Measurements from ENCODE around the gene MYO1H. TPM values are rescaled to one million over a fixed set of nuclear protein-coding genes. Genes with fewer than 3 reads are reported as not detected.
A peak's percentile ranks its signal among the peaks of the same experiment; 100 is the strongest.

The MYO1H gene
- total and polyA plus RNA-seq, 2 of the 13 experiments (the other 11 are each of a cell fraction or from before 2014, with no cell fraction given): not detected

DNA sequence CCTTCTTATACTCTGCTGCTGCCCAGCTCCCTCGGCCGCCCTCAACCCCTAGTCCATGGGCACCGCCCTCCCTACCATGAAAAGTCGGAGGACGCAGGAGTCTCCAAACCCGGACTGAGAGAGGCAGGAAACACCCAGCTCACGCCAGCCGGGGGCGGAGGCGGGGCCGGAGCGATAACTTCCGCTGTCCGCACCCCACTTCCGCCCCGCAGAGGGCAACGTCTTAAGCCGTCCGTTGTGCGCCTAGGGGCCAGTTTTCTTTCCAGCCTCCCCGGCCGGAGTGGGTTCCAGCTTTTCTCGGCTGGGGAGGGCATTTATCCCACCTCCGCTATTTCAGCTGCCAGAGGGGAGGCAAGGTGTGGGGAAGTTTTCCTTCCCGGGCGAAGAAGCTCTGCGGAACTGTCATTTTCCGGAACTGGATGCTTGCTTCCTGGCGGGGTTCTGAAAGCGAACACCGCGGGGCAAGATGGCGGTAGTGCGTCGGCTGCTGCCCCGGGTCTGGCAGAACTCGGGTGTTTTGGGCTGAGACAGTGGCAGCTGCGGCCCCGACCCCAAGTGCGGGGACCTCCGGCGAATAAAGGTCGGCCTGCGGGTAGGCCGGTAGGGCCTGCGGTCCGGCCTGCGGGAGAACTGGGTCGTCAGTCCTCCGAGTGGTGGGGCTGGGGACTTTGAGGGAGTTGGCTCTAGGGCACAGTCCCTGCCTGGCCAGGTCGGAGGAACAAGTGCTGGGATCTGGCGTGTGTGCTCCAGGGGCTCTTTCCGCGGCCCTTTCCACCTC lies 129.7 kb downstream of the MYO1H start, which contains the start of the genes KCTD10 and UBE3B (continued):
- no peak for TF ChIP-seq SIX4 (CRISPR knock-in tag; IDR thresholded peaks at IDR 0.05)
- TF ChIP-seq PTBP1 (IDR thresholded peaks at IDR 0.05; ENCODE audit: low read depth, low read length, poor library complexity, severe bottlenecking): no peak
- no peak for TF ChIP-seq RFX1 (IDR thresholded peaks at IDR 0.05)
- TF ChIP-seq PITX1 (CRISPR knock-in tag; IDR thresholded peaks at IDR 0.05): peak; percentile 81
- peak; percentile 64; the same call in 1 of the 2 replicates for TF ChIP-seq ARNT2 (CRISPR knock-in tag; IDR thresholded peaks at IDR 0.05; ENCODE audit: low read depth)
- TF ChIP-seq PCBP1 (IDR thresholded peaks at IDR 0.05; ENCODE audit: borderline replicate concordance, low read depth, low read length): peak; percentile 73; the same call in 1 of the 2 replicates
- 0 out of 2 replicates have a peak, but pooled peaks have one; percentile 13 for TF ChIP-seq ZBTB33 (CRISPR knock-in tag; IDR thresholded peaks at IDR 0.05)
- TF ChIP-seq ZBTB21 (CRISPR knock-in tag; IDR thresholded peaks at IDR 0.05): no peak
- peak; percentile 71 for TF ChIP-seq ZNF772 (CRISPR knock-in tag; IDR thresholded peaks at IDR 0.05)
- TF ChIP-seq ARNT (IDR thresholded peaks at IDR 0.05): no peak
- TF ChIP-seq NFIB (CRISPR knock-in tag; IDR thresholded peaks at IDR 0.05; ENCODE audit: borderline replicate concordance): no peak
- 0 out of 2 replicates have a peak, but pooled peaks have one; percentile 52 for TF ChIP-seq JUNB (CRISPR knock-in tag; IDR thresholded peaks at IDR 0.05; ENCODE audit: borderline replicate concordance)
- TF ChIP-seq ZNF629 (CRISPR knock-in tag; conservative IDR thresholded peaks at IDR 0.05): no peak
- 0 out of 2 replicates have a peak, but pooled peaks have one; percentile 15 for TF ChIP-seq FOXM1 (CRISPR knock-in tag; IDR thresholded peaks at IDR 0.05)
- no peak for TF ChIP-seq NONO (IDR thresholded peaks at IDR 0.05)
- peak; percentile 88 for TF ChIP-seq NONO (CRISPR knock-in tag; conservative IDR thresholded peaks at IDR 0.05)
- no peak for TF ChIP-seq WIZ (CRISPR knock-in tag; IDR thresholded peaks at IDR 0.05)
- TF ChIP-seq, protein P1, sequence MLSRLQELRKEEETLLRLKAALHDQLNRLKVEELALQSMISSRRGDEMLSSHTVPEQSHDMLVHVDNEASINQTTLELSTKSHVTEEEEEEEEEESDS (CRISPR knock-in tag; IDR thresholded peaks at IDR 0.05; ENCODE audit: borderline replicate concordance): no peak
- TF ChIP-seq, protein P2, sequence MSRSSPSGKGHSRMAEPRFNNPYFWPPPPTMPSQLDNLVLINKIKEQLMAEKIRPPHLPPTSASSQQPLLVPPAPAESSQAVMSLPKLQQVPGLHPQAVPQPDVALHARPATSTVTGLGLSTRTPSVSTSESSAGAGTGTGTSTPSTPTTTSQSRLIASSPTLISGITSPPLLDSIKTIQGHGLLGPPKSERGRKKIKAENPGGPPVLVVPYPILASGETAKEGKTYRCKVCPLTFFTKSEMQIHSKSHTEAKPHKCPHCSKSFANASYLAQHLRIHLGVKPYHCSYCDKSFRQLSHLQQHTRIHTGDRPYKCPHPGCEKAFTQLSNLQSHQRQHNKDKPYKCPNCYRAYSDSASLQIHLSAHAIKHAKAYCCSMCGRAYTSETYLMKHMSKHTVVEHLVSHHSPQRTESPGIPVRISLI (CRISPR knock-in tag; IDR thresholded peaks at IDR 0.05; ENCODE audit: borderline replicate concordance): no peak
- peak; percentile 1; the same call in 1 of the 2 replicates for TF ChIP-seq RARA (CRISPR knock-in tag; IDR thresholded peaks at IDR 0.05)
- TF ChIP-seq ZFP90 (CRISPR knock-in tag; IDR thresholded peaks at IDR 0.05; ENCODE audit: borderline replicate concordance): no peak; the same call in 1 of the 2 replicates
- no peak for TF ChIP-seq ZNF780A (CRISPR knock-in tag; IDR thresholded peaks at IDR 0.05)
- no peak for TF ChIP-seq CENPX (CRISPR knock-in tag; IDR thresholded peaks at IDR 0.05)
- TF ChIP-seq IKZF1 (IDR thresholded peaks at IDR 0.05): no peak
- no peak; the same call in 1 of the 2 replicates for TF ChIP-seq ZNF709 (CRISPR knock-in tag; IDR thresholded peaks at IDR 0.05)
- TF ChIP-seq JUND (CRISPR knock-in tag; IDR thresholded peaks at IDR 0.05): no peak
- TF ChIP-seq NFYB (CRISPR knock-in tag; IDR thresholded peaks at IDR 0.05): no peak; the same call in 1 of the 2 replicates
- no peak for TF ChIP-seq ZNF451 (CRISPR knock-in tag; IDR thresholded peaks at IDR 0.05)

Measured in HepG2 (cell line).